ENCODE results near the gene PSORS1C2.

The PSORS1C2 gene

DNA sequence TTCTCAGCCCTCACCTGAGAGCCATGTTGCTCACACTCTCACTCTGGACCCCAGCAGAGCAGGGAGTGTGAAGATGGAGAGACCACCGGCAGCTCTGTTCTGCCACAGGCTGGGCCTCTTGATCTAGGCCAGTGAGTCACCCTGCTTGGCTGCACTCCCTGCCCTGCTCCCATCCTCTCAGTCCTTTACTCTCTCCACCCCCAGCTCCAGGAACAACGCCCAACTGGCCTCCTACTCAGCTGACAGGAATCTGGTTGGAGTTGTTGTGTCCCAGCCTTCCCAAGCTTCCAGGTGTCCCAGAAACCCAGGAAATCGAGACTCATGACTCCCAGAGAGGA is 24.4 kb downstream of the PSORS1C2 start, which contains the start of gene PSORS1C1:
TSS of gene PSORS1C1 (plus strand) at position 260 of the 338 bp plus-strand sequence. CDS start 14,833 bp downstream, outside the sequence.
- Histone ChIP-seq H3K27me3 (ENCODE audit: low read length) (no peaks in the 10 kb centered on the region), H2AFZ (ENCODE audit: low read depth, low read length, severe bottlenecking) (no peak within 1 kb of the TSS), H3K9me3 (ENCODE audit: insufficient read depth, low read length) (no peaks in the 10 kb centered on the region), H3K36me3 (ENCODE audit: low read length) (no peaks in the 10 kb centered on the region), H4K20me1 (ENCODE audit: low read depth, low read length) (no peaks in the 10 kb centered on the region), H3K27ac (ENCODE audit: low read depth, low read length) (no peak within 1 kb of the TSS), H3K4me2 (ENCODE audit: low read depth, low read length, poor library complexity, severe bottlenecking) (no peak within 1 kb of the TSS), H3K9me2 (replicated peaks; ENCODE audit: insufficient read depth, low read length) (no peaks in the 10 kb centered on the region), H3K4me3 (ENCODE audit: insufficient read depth, low read length, poor library complexity, severe bottlenecking) (no peak within 1 kb of the TSS), H3K9ac (ENCODE audit: low read length) (no peak within 1 kb of the TSS), H3F3A (ENCODE audit: insufficient read depth) (no peaks in the 10 kb centered on the region), H3K79me2 (ENCODE audit: insufficient read depth, low read length) (no peaks in the 10 kb centered on the region)
- no peak for TF ChIP-seq EZH2phosphoT487 (conservative IDR thresholded peaks at IDR 0.05; ENCODE audit: low read length)
- TF ChIP-seq, protein P1, sequence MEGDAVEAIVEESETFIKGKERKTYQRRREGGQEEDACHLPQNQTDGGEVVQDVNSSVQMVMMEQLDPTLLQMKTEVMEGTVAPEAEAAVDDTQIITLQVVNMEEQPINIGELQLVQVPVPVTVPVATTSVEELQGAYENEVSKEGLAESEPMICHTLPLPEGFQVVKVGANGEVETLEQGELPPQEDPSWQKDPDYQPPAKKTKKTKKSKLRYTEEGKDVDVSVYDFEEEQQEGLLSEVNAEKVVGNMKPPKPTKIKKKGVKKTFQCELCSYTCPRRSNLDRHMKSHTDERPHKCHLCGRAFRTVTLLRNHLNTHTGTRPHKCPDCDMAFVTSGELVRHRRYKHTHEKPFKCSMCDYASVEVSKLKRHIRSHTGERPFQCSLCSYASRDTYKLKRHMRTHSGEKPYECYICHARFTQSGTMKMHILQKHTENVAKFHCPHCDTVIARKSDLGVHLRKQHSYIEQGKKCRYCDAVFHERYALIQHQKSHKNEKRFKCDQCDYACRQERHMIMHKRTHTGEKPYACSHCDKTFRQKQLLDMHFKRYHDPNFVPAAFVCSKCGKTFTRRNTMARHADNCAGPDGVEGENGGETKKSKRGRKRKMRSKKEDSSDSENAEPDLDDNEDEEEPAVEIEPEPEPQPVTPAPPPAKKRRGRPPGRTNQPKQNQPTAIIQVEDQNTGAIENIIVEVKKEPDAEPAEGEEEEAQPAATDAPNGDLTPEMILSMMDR (IDR thresholded peaks at IDR 0.05; ENCODE audit: insufficient read depth, low read length, poor library complexity, severe bottlenecking), result no peak

DNA sequence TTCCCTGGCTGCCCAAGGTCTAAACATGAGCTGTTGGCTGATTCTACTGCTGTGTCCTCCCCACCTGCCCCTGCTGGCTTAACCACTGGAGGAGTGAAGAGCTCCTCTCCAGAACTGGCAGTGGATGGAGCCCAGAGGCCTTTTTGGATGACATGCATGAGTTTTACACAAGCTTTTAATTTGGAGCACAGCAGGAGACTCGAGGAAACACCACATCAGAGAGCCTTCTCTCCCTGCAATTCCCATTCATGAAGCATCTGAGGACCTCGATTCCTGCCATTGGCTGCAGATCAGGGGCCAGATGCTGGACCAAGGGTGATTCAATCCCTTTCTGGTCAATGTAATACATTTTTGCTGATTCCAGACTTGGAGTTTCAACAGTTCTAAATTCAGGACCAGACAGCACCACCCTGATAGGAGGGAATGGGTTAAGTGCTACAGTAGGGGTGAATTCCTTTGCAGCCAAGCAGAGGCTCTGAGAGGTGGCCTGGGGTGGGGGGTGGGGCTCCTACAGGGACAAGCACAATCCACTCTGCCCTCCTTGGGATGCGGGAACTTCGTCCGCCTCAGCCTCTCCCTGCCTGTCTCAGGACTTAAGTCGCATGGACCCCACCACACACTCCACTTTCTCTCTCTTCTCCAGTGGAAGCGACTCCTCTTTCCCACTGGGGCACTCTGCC is 24.9 kb downstream of the PSORS1C2 start:
- Histone ChIP-seq H4K20me1 (ENCODE audit: low read depth, low read length) (no peaks in the 10 kb centered on the region), H2AFZ (ENCODE audit: low read depth, low read length, severe bottlenecking) (no peak overlapping the region), H3K36me3 (ENCODE audit: low read length) (no peaks in the 10 kb centered on the region), H3K79me2 (ENCODE audit: insufficient read depth, low read length) (no peaks in the 10 kb centered on the region), H3F3A (ENCODE audit: insufficient read depth) (no peaks in the 10 kb centered on the region), H3K9me3 (ENCODE audit: insufficient read depth, low read length) (no peaks in the 10 kb centered on the region), H3K9ac (ENCODE audit: low read length) (no peak overlapping the region), H3K27ac (ENCODE audit: low read depth, low read length) (no peak overlapping the region), H3K4me2 (ENCODE audit: low read depth, low read length, poor library complexity, severe bottlenecking) (no peak overlapping the region), H3K4me3 (ENCODE audit: insufficient read depth, low read length, poor library complexity, severe bottlenecking) (no peak overlapping the region), H3K9me2 (replicated peaks; ENCODE audit: insufficient read depth, low read length) (no peaks in the 10 kb centered on the region), H3K27me3 (ENCODE audit: low read length) (no peaks in the 10 kb centered on the region)
- TF ChIP-seq, protein P1 (IDR thresholded peaks at IDR 0.05; ENCODE audit: insufficient read depth, low read length, poor library complexity, severe bottlenecking), result no peak
- no peak for TF ChIP-seq EZH2phosphoT487 (conservative IDR thresholded peaks at IDR 0.05; ENCODE audit: low read length)

DNA sequence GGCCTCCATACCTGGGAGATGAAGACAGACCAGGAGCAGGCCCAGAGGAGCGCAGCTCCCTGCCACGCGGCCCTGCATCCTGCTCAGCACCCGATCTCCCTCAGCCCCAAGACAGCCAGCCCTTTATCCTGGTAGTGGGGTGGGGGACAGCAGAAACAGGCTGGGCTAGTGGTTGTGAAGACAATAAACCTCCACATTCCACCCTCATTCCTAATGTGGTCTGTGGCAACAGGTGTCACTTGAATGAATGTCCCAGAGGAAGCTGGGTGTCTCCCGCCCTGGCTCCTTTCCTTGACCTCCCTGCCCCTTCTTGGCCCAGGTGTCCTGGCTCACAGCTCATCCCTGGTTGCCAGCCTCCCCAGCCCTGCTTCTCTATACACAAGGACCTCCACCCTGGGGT is 26.4 kb downstream of the PSORS1C2 start, which contains the start of gene C6orf15:
TSS of gene C6orf15 (minus strand) at position 98 of the 400 bp plus-strand sequence. CDS start at position 78, 20 bp downstream.
- Histone ChIP-seq H3K9ac (ENCODE audit: low read length) (no peak within 1 kb of the TSS), H3K9me3 (ENCODE audit: insufficient read depth, low read length) (no peaks in the 10 kb centered on the region), H3K79me2 (ENCODE audit: insufficient read depth, low read length) (no peaks in the 10 kb centered on the region), H3K27me3 (ENCODE audit: low read length) (no peaks in the 10 kb centered on the region), H3K4me3 (ENCODE audit: insufficient read depth, low read length, poor library complexity, severe bottlenecking) (no peak within 1 kb of the TSS), H4K20me1 (ENCODE audit: low read depth, low read length) (no peaks in the 10 kb centered on the region), H3K27ac (ENCODE audit: low read depth, low read length) (no peak within 1 kb of the TSS), H2AFZ (ENCODE audit: low read depth, low read length, severe bottlenecking) (no peak within 1 kb of the TSS), H3K4me2 (ENCODE audit: low read depth, low read length, poor library complexity, severe bottlenecking) (no peak within 1 kb of the TSS), H3K36me3 (ENCODE audit: low read length) (no peaks in the 10 kb centered on the region), H3F3A (ENCODE audit: insufficient read depth) (no peaks in the 10 kb centered on the region), H3K9me2 (replicated peaks; ENCODE audit: insufficient read depth, low read length) (no peaks in the 10 kb centered on the region)
- TF ChIP-seq EZH2phosphoT487 (conservative IDR thresholded peaks at IDR 0.05; ENCODE audit: low read length), result no peak
- TF ChIP-seq, protein P1 (IDR thresholded peaks at IDR 0.05; ENCODE audit: insufficient read depth, low read length, poor library complexity, severe bottlenecking), result no peak

Measured in SU-DHL-6 (cell line).